HCT116 (cell line): Measurements from ENCODE around the gene IGSF9B. TPM values are rescaled to one million over a fixed set of nuclear protein-coding genes. Genes with fewer than 3 reads are reported as not detected.

ENCODE experiments used
- ATAC-seq: fragments of 200-7000 bp; cut with Tn5 transposase; 2 replicates; pipeline ENCODE4 v1.9.1; 2020; ENCODE audit warnings: mild to moderate bottlenecking, moderate library complexity
- BruUV-seq: library from RNA; stranded (reverse); fragments of 400-500 nt; replicated peaks from 2 replicates; lab custom pipeline; 2021; lab: Mats Ljungman, UMichigan
- CTCF ChIA-PET: fragments of 300-600 bp; sonication (Branson Sonifier 250); formaldehyde crosslinking; loops from one replicate; lab custom pipeline; 2021; ENCODE audit warnings: antibody characterized with exemption; lab: Charles Lee
- POLR2A ChIA-PET: fragments of 300-600, 350-600 bp; sonication (Branson Sonifier 250); formaldehyde crosslinking; loops from one replicate; lab custom pipeline; 2021; ENCODE audit warnings: antibody characterized with exemption; lab: Charles Lee
- RAD21 ChIA-PET, 2 experiments: fragments of 300-600 bp; sonication (Branson Sonifier 250); formaldehyde crosslinking; loops; one replicate each; lab custom pipeline; 2023; ENCODE audit warnings: low total read pairs in 2 of 2; ENCODE audit not compliant: uncharacterized antibody in 2 of 2, unreplicated experiment in 2 of 2, low non-redundant PET in 1 of 2; lab: Charles Lee
- DNase-seq: peaks from one replicate; pipeline ENCODE4 v3.0.0-alpha.2; 2010; ENCODE audit warnings: low read depth, low spot score
- H2AFZ ChIP-seq: fragments of 200-600 bp; shearing (Covaris generic), sonication (generic); 2 replicates; pipeline ENCODE4 v1.6.1; 2017; ENCODE audit warnings: low read depth, mixed run types, mixed read lengths, antibody characterized with exemption, low read length; ENCODE audit not compliant: poor library complexity, severe bottlenecking
- H3K27ac ChIP-seq: 2 replicates; pipeline ENCODE4 v1.5.1; 2012; ENCODE audit warnings: low read depth, low read length
- H3K27me3 ChIP-seq: fragments of 200-600 bp; sonication (generic); 2 replicates; pipeline ENCODE4 v1.6.1; 2016; ENCODE audit warnings: mixed run types, low read length, mixed read lengths; ENCODE audit not compliant: insufficient read depth
- H3K36me3 ChIP-seq, 2 experiments: fragments of 200-500 bp in 1 of 2; fragments of 200-600 bp in 1 of 2; sonication (Bioruptor generic) in 1 of 2; sonication (generic) in 1 of 2; 2 replicates each; pipeline versions ENCODE4 v1.5.1 to v1.6.1; 2014 to 2016; ENCODE audit warnings: low read length in 2 of 2, inconsistent platforms in 1 of 2, mixed read lengths in 1 of 2, mixed run types in 1 of 2; ENCODE audit not compliant: insufficient read depth in 2 of 2, control insufficient read depth in 1 of 2
- H3K4me1 ChIP-seq, 2 experiments: fragments of 200-600 bp in 1 of 2; sonication (generic) in 1 of 2; 2 replicates each; pipeline versions ENCODE4 v1.5.1 to v1.6.1; 2012 to 2017; ENCODE audit warnings: low read length in 2 of 2, inconsistent platforms in 1 of 2, mild to moderate bottlenecking in 1 of 2, mixed read lengths in 1 of 2, mixed run types in 1 of 2, moderate library complexity in 1 of 2; ENCODE audit not compliant: insufficient read depth in 2 of 2, control insufficient read depth in 1 of 2
- H3K4me2 ChIP-seq: fragments of 200-600 bp; sonication (generic); 2 replicates; pipeline ENCODE4 v1.6.1; 2017; ENCODE audit warnings: mixed run types, low read length, mixed read lengths
- H3K4me3 ChIP-seq, 2 experiments: fragments of 200-600 bp in 1 of 2; sonication (generic) in 1 of 2; replicated peaks in 1 of 2; 2 replicates each; pipeline ENCODE4 v1.5.1; 2011 to 2016; ENCODE audit warnings: low read length in 2 of 2, control low read depth in 1 of 2, low read depth in 1 of 2, mild to moderate bottlenecking in 1 of 2, mixed read lengths in 1 of 2, mixed run types in 1 of 2
- H3K79me2 ChIP-seq: fragments of 200-600 bp; sonication (generic); 2 replicates; pipeline ENCODE4 v1.6.1; 2017; ENCODE audit warnings: mild to moderate bottlenecking, mixed run types, low read length, moderate library complexity, mixed read lengths; ENCODE audit not compliant: insufficient read depth
- H3K9ac ChIP-seq: fragments of 200-600 bp; sonication (generic); 2 replicates; pipeline ENCODE4 v1.6.1; 2016; ENCODE audit warnings: low read length, mixed read lengths
- H3K9me2 ChIP-seq: fragments of 200-600 bp; sonication (generic), shearing (Covaris generic); 2 replicates; pipeline ENCODE4 v1.6.1; 2017; ENCODE audit warnings: mixed run types, mild to moderate bottlenecking, moderate library complexity; ENCODE audit not compliant: insufficient read depth
- H3K9me3 ChIP-seq, 2 experiments: fragments of 200-500 bp in 1 of 2; fragments of 200-600 bp in 1 of 2; sonication (Bioruptor generic) in 1 of 2; sonication (generic) in 1 of 2; 2 replicates each; pipeline ENCODE4 v1.6.1; 2014 to 2017; ENCODE audit warnings: low read length in 2 of 2, mixed read lengths in 2 of 2, inconsistent platforms in 1 of 2, low read depth in 1 of 2, mild to moderate bottlenecking in 1 of 2, mixed run types in 1 of 2, moderate library complexity in 1 of 2; ENCODE audit not compliant: control insufficient read depth in 1 of 2, insufficient read depth in 1 of 2
- H4K20me1 ChIP-seq: fragments of 200-600 bp; sonication (generic), shearing (Covaris generic); 2 replicates; pipeline ENCODE4 v1.6.1; 2017; ENCODE audit warnings: mixed run types, mild to moderate bottlenecking, moderate library complexity; ENCODE audit not compliant: insufficient read depth
- ELF1 ChIP-seq: IDR thresholded peaks from 2 replicates; pipeline ENCODE4 v1.6.1; 2012; ENCODE audit warnings: low read depth, borderline replicate concordance
- EZH2 ChIP-seq: fragments of 200-600 bp; sonication (generic); IDR thresholded peaks from 2 replicates; pipeline ENCODE4 v1.6.1; 2017; ENCODE audit warnings: antibody characterized with exemption, mixed run types
- FOSL1 ChIP-seq: IDR thresholded peaks from 2 replicates; pipeline ENCODE4 v1.6.1; 2012; ENCODE audit warnings: low read depth
- JUND ChIP-seq: IDR thresholded peaks from 2 replicates; pipeline ENCODE4 v1.6.1; 2012
- POLR2A ChIP-seq: IDR thresholded peaks from 2 replicates; pipeline ENCODE4 v1.7.0; 2011; ENCODE audit warnings: borderline replicate concordance; ENCODE audit not compliant: insufficient read depth, insufficient read length; ENCODE audit errors: extremely low read depth
- POLR2AphosphoS5 ChIP-seq: IDR thresholded peaks from 2 replicates; pipeline ENCODE4 v1.6.1; 2011; ENCODE audit warnings: mild to moderate bottlenecking, low read depth, low read length, moderate library complexity
- RAD21 ChIP-seq: IDR thresholded peaks from 2 replicates; pipeline ENCODE4 v1.6.1; 2012; ENCODE audit warnings: low read depth, mild to moderate bottlenecking
- SIN3A ChIP-seq: IDR thresholded peaks from 2 replicates; pipeline ENCODE4 v1.6.1; 2012; ENCODE audit warnings: low read depth
- SP1 ChIP-seq: IDR thresholded peaks from 2 replicates; pipeline ENCODE4 v1.6.1; 2012; ENCODE audit warnings: low read depth
- intact Hi-C: fragments of 100-400 bp; cut with micrococcal nuclease; formaldehyde crosslinking; loops from 2 replicates; pipeline ENCODE4 v1.10.0; 2022
- total RNA-seq: library from RNA; stranded (reverse); gene quantifications from one replicate; pipeline ENCODE4 v1.2.1, GENCODE V29; 2021; ENCODE audit not compliant: unreplicated experiment
- TF ChIP-seq, protein P1 (sequence below): IDR thresholded peaks from 2 replicates; pipeline ENCODE4 v1.6.1; 2012
- TF ChIP-seq, protein P2 (sequence below): IDR thresholded peaks from 2 replicates; pipeline ENCODE4 v1.6.1; 2012
- TF ChIP-seq, protein P3 (sequence below), 3 experiments: fragments of 200-600 bp in 1 of 3; sonication (generic) in 1 of 3; IDR thresholded peaks in 2 of 3; conservative IDR thresholded peaks in 1 of 3; 2 replicates each; pipeline ENCODE4 v1.5.1; 2012 to 2017; ENCODE audit warnings: low read depth in 2 of 3, low read length in 2 of 3, antibody characterized with exemption in 1 of 3, borderline replicate concordance in 1 of 3, control low read depth in 1 of 3, mild to moderate bottlenecking in 1 of 3, mixed read lengths in 1 of 3, mixed run types in 1 of 3, moderate library complexity in 1 of 3; ENCODE audit not compliant: insufficient read depth in 1 of 3

IGSF9B gene
- total RNA-seq, 1 experiment from 2014 or later = 12.4 TPM

DNA sequence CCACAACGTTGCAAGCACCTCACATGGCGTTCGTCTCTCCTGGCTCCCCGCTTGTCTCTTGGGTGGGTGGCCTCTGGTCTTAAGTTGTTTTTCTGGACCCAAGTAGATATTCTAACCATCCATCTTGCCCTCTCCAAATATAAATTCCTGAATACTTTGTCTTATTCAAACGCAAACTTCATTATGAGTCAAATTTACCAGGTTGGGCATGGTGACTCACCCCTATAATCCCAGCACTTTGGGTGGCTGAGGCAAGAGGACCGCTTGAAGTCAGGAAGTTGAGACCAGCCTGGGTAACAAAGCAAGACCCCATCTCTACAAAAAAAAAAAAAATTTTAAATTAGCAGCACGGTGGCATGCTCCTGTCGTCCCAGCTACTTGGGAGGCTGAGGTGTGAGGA, 5.1 kb upstream of the IGSF9B start:
- Histone ChIP-seq H3K9me3 (no peaks in the 10 kb centered on the region), H3K27me3 (no peaks in the 10 kb centered on the region), H3K9ac (no peak overlapping the region), H3K27ac (no peak overlapping the region), H3K4me1 (peaks cover 4 to 29% of the 10 kb centered on the region in 2 experiments; a peak in 3 of 4 replicates), H3K4me2 (no peak overlapping the region), H3K4me3 (no peak overlapping the region), H4K20me1 (no peaks in the 10 kb centered on the region), H3K79me2 (no peaks in the 10 kb centered on the region), H2AFZ (no peak overlapping the region), H3K9me2 (no peaks in the 10 kb centered on the region), H3K36me3 (no peaks in the 10 kb centered on the region)
- no peak for ATAC-seq
- ChIA-PET POLR2A (no interaction called here), RAD21 (no interaction called here), CTCF (no interaction called here)
- no TSS peak for BruUV-seq
- DNase-seq = no peak
- TF ChIP-seq, protein P1, sequence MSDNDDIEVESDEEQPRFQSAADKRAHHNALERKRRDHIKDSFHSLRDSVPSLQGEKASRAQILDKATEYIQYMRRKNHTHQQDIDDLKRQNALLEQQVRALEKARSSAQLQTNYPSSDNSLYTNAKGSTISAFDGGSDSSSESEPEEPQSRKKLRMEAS = no peak
- peak; percentile 58 for TF ChIP-seq FOSL1
- peak; percentile 43; the same call in 1 of the 2 replicates for TF ChIP-seq JUND
- intact Hi-C loops = no loop called here

DNA sequence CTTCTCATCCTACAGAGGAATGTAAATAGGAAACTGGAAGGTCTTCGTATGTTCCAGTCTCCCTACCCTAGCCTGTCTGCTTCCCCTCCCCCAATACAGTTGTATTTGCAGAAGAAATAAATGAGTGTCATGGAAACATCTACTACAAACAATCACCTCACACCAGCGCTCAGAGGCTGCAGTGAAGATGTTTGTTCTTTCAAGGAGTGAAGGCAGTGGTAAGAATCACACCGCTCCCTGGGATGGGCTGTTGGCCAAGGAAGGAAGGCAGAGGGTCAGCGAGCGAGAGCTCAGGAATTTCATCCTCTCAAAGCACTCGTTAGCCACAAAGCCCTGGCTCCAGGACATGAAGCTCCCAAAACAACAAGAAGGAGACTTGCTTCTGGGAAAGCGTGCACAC, 1.1 kb upstream of the IGSF9B start:
- Histone ChIP-seq H3K9ac (peak overlapping the region; percentile 59), H2AFZ (no peak overlapping the region)
- POLR2A ChIA-PET = no interaction called here
- no peak for TF ChIP-seq FOSL1
- no peak for TF ChIP-seq SP1
- no peak for TF ChIP-seq POLR2A
- TF ChIP-seq SIN3A = no peak
- TF ChIP-seq JUND = no peak
- TF ChIP-seq, protein P1 = no peak
- no peak for TF ChIP-seq POLR2AphosphoS5
- TF ChIP-seq, protein P2, sequence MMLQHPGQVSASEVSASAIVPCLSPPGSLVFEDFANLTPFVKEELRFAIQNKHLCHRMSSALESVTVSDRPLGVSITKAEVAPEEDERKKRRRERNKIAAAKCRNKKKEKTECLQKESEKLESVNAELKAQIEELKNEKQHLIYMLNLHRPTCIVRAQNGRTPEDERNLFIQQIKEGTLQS = no peak
- TF ChIP-seq, protein P3, sequence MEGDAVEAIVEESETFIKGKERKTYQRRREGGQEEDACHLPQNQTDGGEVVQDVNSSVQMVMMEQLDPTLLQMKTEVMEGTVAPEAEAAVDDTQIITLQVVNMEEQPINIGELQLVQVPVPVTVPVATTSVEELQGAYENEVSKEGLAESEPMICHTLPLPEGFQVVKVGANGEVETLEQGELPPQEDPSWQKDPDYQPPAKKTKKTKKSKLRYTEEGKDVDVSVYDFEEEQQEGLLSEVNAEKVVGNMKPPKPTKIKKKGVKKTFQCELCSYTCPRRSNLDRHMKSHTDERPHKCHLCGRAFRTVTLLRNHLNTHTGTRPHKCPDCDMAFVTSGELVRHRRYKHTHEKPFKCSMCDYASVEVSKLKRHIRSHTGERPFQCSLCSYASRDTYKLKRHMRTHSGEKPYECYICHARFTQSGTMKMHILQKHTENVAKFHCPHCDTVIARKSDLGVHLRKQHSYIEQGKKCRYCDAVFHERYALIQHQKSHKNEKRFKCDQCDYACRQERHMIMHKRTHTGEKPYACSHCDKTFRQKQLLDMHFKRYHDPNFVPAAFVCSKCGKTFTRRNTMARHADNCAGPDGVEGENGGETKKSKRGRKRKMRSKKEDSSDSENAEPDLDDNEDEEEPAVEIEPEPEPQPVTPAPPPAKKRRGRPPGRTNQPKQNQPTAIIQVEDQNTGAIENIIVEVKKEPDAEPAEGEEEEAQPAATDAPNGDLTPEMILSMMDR (IDR thresholded peaks at IDR 0.05 in 2 of 3, conservative IDR thresholded peaks at IDR 0.05 in 1 of 3; ENCODE audit: borderline replicate concordance in 1 of 3, insufficient read depth in 1 of 3, low read depth in 2 of 3, low read length in 2 of 3) = no peak
- no peak for TF ChIP-seq RAD21
- TF ChIP-seq EZH2 = no peak
- TF ChIP-seq ELF1 = no peak
- TF ChIP-seq, all 23 proteins: peak for 0
- DNase-seq = no peak
- BruUV-seq = no TSS peak
- Histone ChIP-seq H3K4me1 (peaks cover 4 to 22% of the 10 kb centered on the region in 2 experiments; a peak in 3 of 4 replicates), H3K27me3 (no peaks in the 10 kb centered on the region), H3K27ac (no peak overlapping the region), H3K4me2 (peak overlapping the region; percentile 90), H3K9me2 (no peaks in the 10 kb centered on the region), H4K20me1 (no peaks in the 10 kb centered on the region), H3K4me3 (peak overlapping the region; percentile 77 to 79), H3K9me3 (no peaks in the 10 kb centered on the region), H3K36me3 (no peaks in the 10 kb centered on the region), H3K79me2 (peaks cover 12% of the 10 kb centered on the region)
- CTCF ChIA-PET = no interaction called here
- RAD21 ChIA-PET = no interaction called here
- ATAC-seq = no peak
- intact Hi-C loops = no loop called here
